ENCODE measurements around the gene AFP.

The AFP gene

GRCh38 chr4:73486497-73486896 is 50.5 kb downstream of the AFP start:
- H3K4me3 ChIP-seq (ENCODE audit: low read length): no peak overlapping the region
- TF ChIP-seq ZNF274 (IDR thresholded peaks at IDR 0.05; ENCODE audit: low read depth, low read length): no peak

GRCh38 chr4:73487233-73487632 is 51.2 kb downstream of the AFP start:
- TF ChIP-seq ZNF274 (IDR thresholded peaks at IDR 0.05; ENCODE audit: low read depth, low read length): no peak
- H3K4me3 ChIP-seq (ENCODE audit: low read length): no peak overlapping the region

DNA sequence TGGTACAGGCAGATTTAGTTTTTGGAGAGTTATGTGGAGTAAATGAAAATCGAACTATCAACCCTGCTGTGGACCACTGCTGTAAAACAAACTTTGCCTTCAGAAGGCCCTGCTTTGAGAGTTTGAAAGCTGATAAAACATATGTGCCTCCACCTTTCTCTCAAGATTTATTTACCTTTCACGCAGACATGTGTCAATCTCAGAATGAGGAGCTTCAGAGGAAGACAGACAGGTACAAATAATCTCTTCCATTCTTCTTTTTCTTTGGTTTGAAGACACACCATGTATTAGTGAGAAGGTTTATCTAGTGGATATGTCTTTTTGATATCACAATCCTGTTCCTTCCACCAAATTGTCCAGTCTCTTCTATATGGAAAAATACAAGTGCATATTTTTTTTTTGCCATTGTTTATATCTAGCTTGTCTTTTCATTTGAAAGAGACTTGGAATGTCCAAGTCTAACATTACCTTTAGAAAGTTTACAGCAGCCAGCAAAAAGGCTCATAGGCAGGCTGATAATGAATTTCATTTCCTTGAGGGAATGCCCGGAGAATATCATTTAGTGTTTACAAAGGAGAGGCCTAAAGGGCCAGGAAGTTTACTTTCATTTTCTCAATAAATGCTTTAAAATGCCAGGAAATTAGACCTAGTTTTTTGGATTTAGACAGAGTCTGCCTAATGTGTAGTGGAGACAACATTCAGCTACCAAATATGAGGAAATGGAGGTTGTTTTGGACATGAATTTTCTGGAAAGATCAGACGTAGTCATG is 64.2 kb downstream of the AFP start:
- no peak overlapping the region for H3K4me3 ChIP-seq (ENCODE audit: low read length)
- no peak for TF ChIP-seq ZNF274 (IDR thresholded peaks at IDR 0.05; ENCODE audit: low read depth, low read length)

GRCh38 chr4:73501664-73502265 is 65.7 kb downstream of the AFP start:
- TF ChIP-seq ZNF274 (IDR thresholded peaks at IDR 0.05; ENCODE audit: low read depth, low read length): no peak
- H3K4me3 ChIP-seq (ENCODE audit: low read length): no peak overlapping the region

DNA sequence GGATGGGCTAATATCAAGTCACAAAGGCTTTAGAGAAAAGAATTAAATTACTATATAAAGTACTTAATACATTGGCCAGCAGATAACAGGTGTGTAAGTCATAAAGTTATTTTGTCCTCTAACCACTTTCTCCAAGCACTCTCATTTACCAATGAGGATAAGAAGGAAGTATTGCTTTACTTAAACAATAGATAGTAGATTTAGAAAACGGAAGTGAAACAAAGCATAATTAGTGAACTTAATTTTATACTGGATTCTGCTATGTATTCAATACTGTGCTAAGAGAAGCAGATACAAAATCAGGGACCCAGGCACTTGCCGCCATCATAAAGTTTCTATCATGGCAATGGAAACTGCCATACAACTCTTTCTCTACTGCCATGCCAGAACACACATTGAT is 69.5 kb downstream of the AFP start:
- H3K4me3 ChIP-seq (ENCODE audit: low read length): no peak overlapping the region
- no peak for TF ChIP-seq ZNF274 (IDR thresholded peaks at IDR 0.05; ENCODE audit: low read depth, low read length)
